Body of pancreas (tissue), 4 donors: ENCODE results near the gene TMEM186. TPM values are rescaled to one million over a fixed set of nuclear protein-coding genes. Genes with fewer than 3 reads are reported as not detected.

Source experiments
- ATAC-seq: fragments of 150-250 bp; one replicate; pipeline ENCODE4 v1.9.1; 2016
- DNase-seq, 4 donors: peaks; one replicate each; pipeline ENCODE4 v3.0.0-alpha.2; 2019
- H3K27ac ChIP-seq, 4 donors: fragments of 200-600 bp; sonication (generic); 1 replicate in 3 of 4; 2 replicates in 1 of 4; pipeline versions ENCODE4 v1.5.1 to v1.6.1; 2016 to 2019; ENCODE audit warnings: mild to moderate bottlenecking in 1 of 4, mixed read lengths in 1 of 4, moderate library complexity in 1 of 4
- H3K27me3 ChIP-seq, 2 donors: fragments of 200-600 bp; sonication (generic); one replicate each; pipeline ENCODE4 v1.6.0; 2016; ENCODE audit warnings: mild to moderate bottlenecking in 1 of 2
- H3K36me3 ChIP-seq, 2 donors: fragments of 200-600 bp; sonication (generic); replicated peaks in 1 of 2; 2 replicates each; pipeline ENCODE4 v1.5.1; 2016; ENCODE audit warnings: low read depth in 2 of 2; ENCODE audit not compliant: insufficient read depth in 1 of 2
- H3K4me1 ChIP-seq: fragments of 200-600 bp; sonication (generic); one replicate; pipeline ENCODE4 v1.6.0; 2016
- H3K4me3 ChIP-seq, 2 donors: fragments of 200-600 bp; sonication (generic); 1 replicate in 1 of 2; 2 replicates in 1 of 2; pipeline ENCODE4 v1.5.1; 2016 to 2019
- H3K9me3 ChIP-seq, 3 donors: fragments of 200-600 bp; sonication (generic); 1 replicate in 2 of 3; 2 replicates in 1 of 3; pipeline ENCODE4 v1.5.1; 2016
- CTCF ChIP-seq, 7 experiments: fragments of 450-650 bp in 4 of 7; fragments of 200-600 bp in 3 of 7; sonication (generic) in 3 of 7; IDR thresholded peaks; one replicate each; pipeline ENCODE4 v1.5.1; 2016 to 2019; ENCODE audit warnings: antibody characterized with exemption in 7 of 7
- POLR2A ChIP-seq, 3 donors: fragments of 450-650 bp; IDR thresholded peaks; one replicate each; pipeline ENCODE4 v1.6.1; 2016; ENCODE audit warnings: antibody characterized with exemption in 3 of 3, mild to moderate bottlenecking in 2 of 3
- WGBS, 2 donors: methylation state at CpG; one replicate each; pipeline ENCODE4 v1.1.5; 2017; 5-methylcytosine and 5-hydroxymethylcytosine counted together
- intact Hi-C: fragments of 100-400 bp; cut with DNase I; formaldehyde crosslinking; loops from one replicate; pipeline ENCODE4 v1.15.1; 2023
- total RNA-seq, 2 donors: library from RNA; depleted of rRNA; stranded (reverse); fragments of >200 nt; gene quantifications; one replicate each; pipeline ENCODE4 v1.1.0, GENCODE V29; 2016

TMEM186 gene
- total RNA-seq, 2 donors from 2014 or later, result 0.99 to 3.6 TPM

GRCh38 chr16:8764525-8765250 lies 32.8 kb downstream of the TMEM186 start:
- Histone ChIP-seq H3K4me1 (no peaks in the 10 kb centered on the region), H3K9me3 (no peaks in the 10 kb centered on the region), H3K4me3 (no peak overlapping the region), H3K27ac (no peak overlapping the region), H3K27me3 (no peaks in the 10 kb centered on the region), H3K36me3 (peaks cover 8 to 9% of the 10 kb centered on the region in 2 donors)
- TF ChIP-seq POLR2A (IDR thresholded peaks at IDR 0.05) (no peak), CTCF (IDR thresholded peaks at IDR 0.05) (no peak)
- ATAC-seq (no peak), DNase-seq (no peak)
- 89 to 95% methylated on average over 13 to 18 of the region's 18 CpGs for WGBS, 2 donors
- intact Hi-C loops, result loop anchor here (5.0 kb wide), 1 partner anchor 53 kb away; no protein-coding TSS in a partner anchor

- Histone ChIP-seq H3K4me3 (no peak overlapping the region), H3K9me3 (no peaks in the 10 kb centered on the region), H3K27me3 (no peaks in the 10 kb centered on the region), H3K27ac (no peak overlapping the region), H3K36me3 (peaks cover 8% of the 10 kb centered on the region in 2 donors), H3K4me1 (no peaks in the 10 kb centered on the region)
- no peak for DNase-seq
- ATAC-seq, result no peak
- 86 to 87% methylated on average over 9 to 10 of the region's 10 CpGs for WGBS, 2 donors
- intact Hi-C loops, result no loop called here
- no peak for TF ChIP-seq CTCF (IDR thresholded peaks at IDR 0.05)
- no peak for TF ChIP-seq POLR2A (IDR thresholded peaks at IDR 0.05)
Measured at GRCh38 chr16:8763899-8764298, 33.5 kb downstream of the TMEM186 start.

- H3K27ac ChIP-seq, result no peak overlapping the region
- H3K4me3 ChIP-seq, result no peak overlapping the region
- H3K9me3 ChIP-seq, result no peaks in the 10 kb centered on the region
- DNase-seq, result no peak
- peaks cover 0 to 4% of the 10 kb centered on the region in 2 donors for H3K36me3 ChIP-seq
- no peak for TF ChIP-seq POLR2A (IDR thresholded peaks at IDR 0.05)
- no peaks in the 10 kb centered on the region for H3K27me3 ChIP-seq
- no peak for ATAC-seq
- WGBS, 2 donors, result 89 to 100% methylated on average over 3 of the region's 3 CpGs
- H3K4me1 ChIP-seq, result no peaks in the 10 kb centered on the region
- intact Hi-C loops, result no loop called here
Measured at GRCh38 chr16:8763083-8763482, 34.4 kb downstream of the TMEM186 start.

- TF ChIP-seq POLR2A (IDR thresholded peaks at IDR 0.05) (no peak), CTCF (IDR thresholded peaks at IDR 0.05) (no peak)
- DNase-seq (no peak), ATAC-seq (no peak)
- 83 to 94% methylated on average over 2 to 4 of the region's 4 CpGs for WGBS, 2 donors
- Histone ChIP-seq H3K36me3 (peaks cover 0 to 1% of the 10 kb centered on the region in 2 donors), H3K4me1 (no peaks in the 10 kb centered on the region), H3K27me3 (no peaks in the 10 kb centered on the region), H3K27ac (no peak overlapping the region), H3K9me3 (no peaks in the 10 kb centered on the region), H3K4me3 (no peak overlapping the region)
- intact Hi-C loops, result no loop called here
Measured at GRCh38 chr16:8762254-8762653, 35.2 kb downstream of the TMEM186 start.

GRCh38 chr16:8761078-8761477 lies 36.4 kb downstream of the TMEM186 start:
- H3K4me1 ChIP-seq, result no peaks in the 10 kb centered on the region
- peaks cover 0 to 1% of the 10 kb centered on the region in 2 donors for H3K36me3 ChIP-seq
- no peak overlapping the region for H3K4me3 ChIP-seq
- ATAC-seq (peak; percentile 15), DNase-seq (no peak)
- H3K27ac ChIP-seq, result no peak overlapping the region
- no peak for TF ChIP-seq CTCF (IDR thresholded peaks at IDR 0.05)
- TF ChIP-seq POLR2A (IDR thresholded peaks at IDR 0.05), result no peak
- no peaks in the 10 kb centered on the region for H3K27me3 ChIP-seq
- 76 to 82% methylated on average over 6 of the region's 6 CpGs for whole genome bisulfite sequencing, 2 donors
- no peaks in the 10 kb centered on the region for H3K9me3 ChIP-seq
- intact Hi-C loops, result no loop called here
